OCI-LY7 (cell line): ENCODE results near the gene ETV5. TPM values are rescaled to one million over a fixed set of nuclear protein-coding genes. Genes with fewer than 3 reads are reported as not detected.

Experiments
- BruUV-seq: library from RNA; stranded (reverse); fragments of 400-500 nt; replicated peaks from 2 replicates; lab custom pipeline; 2021; lab: Mats Ljungman, UMichigan
- CTCF ChIA-PET: fragments of 300-600 bp; sonication (Branson Sonifier 250); formaldehyde crosslinking; loops from one replicate; lab custom pipeline; 2022; ENCODE audit warnings: antibody characterized with exemption; ENCODE audit not compliant: unreplicated experiment; lab: Charles Lee
- POLR2A ChIA-PET: fragments of 300-600 bp; sonication (Branson Sonifier 250); formaldehyde crosslinking; loops from one replicate; lab custom pipeline; 2022; ENCODE audit warnings: antibody characterized with exemption; lab: Charles Lee
- DNase-seq: peaks from one replicate; pipeline ENCODE4 v3.0.0-alpha.2; 2015; ENCODE audit warnings: low spot score
- H2AFZ ChIP-seq: fragments of 200-600 bp; sonication (generic), shearing (Covaris generic); 2 replicates; pipeline ENCODE4 v1.6.1; 2014; ENCODE audit warnings: mild to moderate bottlenecking, antibody characterized with exemption, low read length, moderate library complexity
- H3K27ac ChIP-seq: fragments of 200-600 bp; sonication (generic); 2 replicates; pipeline ENCODE4 v1.5.1; 2014; ENCODE audit warnings: mixed run types, low read depth, mild to moderate bottlenecking, moderate library complexity, low read length, inconsistent platforms; ENCODE audit not compliant: poor library complexity, severe bottlenecking
- H3K36me3 ChIP-seq: fragments of 200-600 bp; sonication (generic); 2 replicates; pipeline ENCODE4 v1.6.1; 2014; ENCODE audit warnings: mild to moderate bottlenecking, antibody characterized with exemption, low read length, moderate library complexity, mixed read lengths; ENCODE audit not compliant: insufficient read depth
- H3K4me1 ChIP-seq: fragments of 200-600 bp; sonication (generic); 2 replicates; pipeline ENCODE4 v1.5.1; 2014; ENCODE audit warnings: mild to moderate bottlenecking, low read length; ENCODE audit not compliant: insufficient read depth, poor library complexity, severe bottlenecking
- H3K4me2 ChIP-seq: fragments of 200-600 bp; sonication (generic); 2 replicates; pipeline ENCODE4 v1.6.1; 2014; ENCODE audit warnings: mild to moderate bottlenecking, low read length
- H3K4me3 ChIP-seq: fragments of 200-600 bp; sonication (generic); 2 replicates; pipeline ENCODE4 v1.5.1; 2014; ENCODE audit warnings: mild to moderate bottlenecking, low read depth, low read length; ENCODE audit not compliant: poor library complexity, severe bottlenecking
- H3K79me2 ChIP-seq: fragments of 200-600 bp; sonication (generic); 2 replicates; pipeline ENCODE4 v1.6.1; 2016; ENCODE audit warnings: low read depth, mild to moderate bottlenecking, low read length, moderate library complexity, mixed read lengths; ENCODE audit not compliant: insufficient read depth
- H3K9me2 ChIP-seq: fragments of 200-600 bp; sonication (generic); 2 replicates; pipeline ENCODE4 v1.6.1; 2016; ENCODE audit warnings: mild to moderate bottlenecking, low read length, mixed read lengths; ENCODE audit not compliant: insufficient read depth
- H3K9me3 ChIP-seq: fragments of 200-600 bp; sonication (generic); 2 replicates; pipeline ENCODE4 v1.6.1; 2014; ENCODE audit warnings: mild to moderate bottlenecking, mixed run types, low read length, mixed read lengths
- H4K20me1 ChIP-seq: fragments of 200-600 bp; sonication (generic); 2 replicates; pipeline ENCODE4 v1.6.1; 2014; ENCODE audit warnings: mild to moderate bottlenecking, antibody characterized with exemption, low read length, moderate library complexity, mixed read lengths; ENCODE audit not compliant: insufficient read depth
- EZH2phosphoT487 ChIP-seq: fragments of 200-600 bp; sonication (generic); IDR thresholded peaks from 2 replicates; pipeline ENCODE4 v1.6.1; 2018; ENCODE audit warnings: low read depth, borderline replicate concordance, mild to moderate bottlenecking, mixed run types, antibody characterized with exemption, low read length, moderate library complexity, mixed read lengths
- intact Hi-C: fragments of 100-400 bp; cut with micrococcal nuclease; formaldehyde crosslinking; loops from one replicate; pipeline ENCODE4 v1.10.0; 2022; ENCODE audit not compliant: unreplicated experiment
- total RNA-seq, 2 experiments: library from RNA; depleted of rRNA in 1 of 2; stranded (reverse); fragments of >200 nt in 1 of 2; shearing (Covaris generic) in 1 of 2; gene quantifications; 2 replicates each; pipeline ENCODE4 v1.2.3, GENCODE V29; 2014 to 2022
- TF ChIP-seq, protein P1 (sequence below): fragments of 200-600 bp; sonication (generic); conservative IDR thresholded peaks from 2 replicates; pipeline ENCODE4 v1.5.1; 2014; ENCODE audit warnings: mild to moderate bottlenecking, antibody characterized with exemption, low read length, moderate library complexity, mixed read lengths

ETV5 gene
- total RNA-seq, 2 experiments from 2014 or later, result 0.85 to 1.1 TPM

DNA sequence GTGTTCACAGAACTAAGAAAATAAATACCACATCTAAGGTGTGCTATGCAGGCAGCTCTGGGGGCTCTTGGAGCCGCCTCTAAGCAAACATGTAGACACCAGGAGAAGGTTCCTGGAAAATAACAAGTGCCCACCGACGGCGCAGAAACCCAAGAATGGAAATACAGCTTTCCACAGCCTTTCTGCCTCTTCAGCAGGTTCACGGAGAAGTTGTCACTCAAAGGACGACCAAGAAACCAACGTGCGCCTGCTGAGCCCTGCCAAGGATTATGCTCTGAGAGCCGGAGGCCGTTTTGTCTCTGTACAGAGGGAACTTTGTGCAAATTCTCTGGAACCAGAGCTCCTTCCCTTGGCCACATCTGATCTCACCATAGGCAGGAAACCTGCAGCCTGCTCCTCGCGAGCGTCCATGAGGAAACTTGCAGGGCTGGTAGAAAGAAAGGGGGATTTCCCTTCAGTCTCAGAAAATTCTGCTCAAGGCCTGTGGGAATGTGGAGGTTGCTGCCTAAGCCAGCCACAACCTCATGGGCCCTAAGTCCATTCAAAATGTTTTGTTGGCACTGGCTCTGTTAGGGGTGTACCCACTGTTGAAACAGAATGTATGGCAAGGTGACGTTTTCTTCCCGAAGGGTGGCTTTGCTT lies 40.6 kb upstream of the ETV5 start:
- ChIA-PET POLR2A (no interaction called here), CTCF (no interaction called here)
- H2AFZ ChIP-seq, result no peak overlapping the region
- H3K36me3 ChIP-seq, result no peaks in the 10 kb centered on the region
- no TSS peak for BruUV-seq
- H3K9me3 ChIP-seq, result no peaks in the 10 kb centered on the region
- intact Hi-C loops, result no loop called here
- TF ChIP-seq, protein P1, sequence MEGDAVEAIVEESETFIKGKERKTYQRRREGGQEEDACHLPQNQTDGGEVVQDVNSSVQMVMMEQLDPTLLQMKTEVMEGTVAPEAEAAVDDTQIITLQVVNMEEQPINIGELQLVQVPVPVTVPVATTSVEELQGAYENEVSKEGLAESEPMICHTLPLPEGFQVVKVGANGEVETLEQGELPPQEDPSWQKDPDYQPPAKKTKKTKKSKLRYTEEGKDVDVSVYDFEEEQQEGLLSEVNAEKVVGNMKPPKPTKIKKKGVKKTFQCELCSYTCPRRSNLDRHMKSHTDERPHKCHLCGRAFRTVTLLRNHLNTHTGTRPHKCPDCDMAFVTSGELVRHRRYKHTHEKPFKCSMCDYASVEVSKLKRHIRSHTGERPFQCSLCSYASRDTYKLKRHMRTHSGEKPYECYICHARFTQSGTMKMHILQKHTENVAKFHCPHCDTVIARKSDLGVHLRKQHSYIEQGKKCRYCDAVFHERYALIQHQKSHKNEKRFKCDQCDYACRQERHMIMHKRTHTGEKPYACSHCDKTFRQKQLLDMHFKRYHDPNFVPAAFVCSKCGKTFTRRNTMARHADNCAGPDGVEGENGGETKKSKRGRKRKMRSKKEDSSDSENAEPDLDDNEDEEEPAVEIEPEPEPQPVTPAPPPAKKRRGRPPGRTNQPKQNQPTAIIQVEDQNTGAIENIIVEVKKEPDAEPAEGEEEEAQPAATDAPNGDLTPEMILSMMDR, result no peak
- no peak for TF ChIP-seq EZH2phosphoT487
- no peaks in the 10 kb centered on the region for H4K20me1 ChIP-seq
- no peak overlapping the region for H3K4me2 ChIP-seq
- no peaks in the 10 kb centered on the region for H3K79me2 ChIP-seq
- DNase-seq, result no peak
- H3K9me2 ChIP-seq, result no peaks in the 10 kb centered on the region
- H3K27ac ChIP-seq, result no peak overlapping the region
- H3K4me1 ChIP-seq, result peaks cover 43% of the 10 kb centered on the region
- H3K4me3 ChIP-seq, result no peak overlapping the region

DNA sequence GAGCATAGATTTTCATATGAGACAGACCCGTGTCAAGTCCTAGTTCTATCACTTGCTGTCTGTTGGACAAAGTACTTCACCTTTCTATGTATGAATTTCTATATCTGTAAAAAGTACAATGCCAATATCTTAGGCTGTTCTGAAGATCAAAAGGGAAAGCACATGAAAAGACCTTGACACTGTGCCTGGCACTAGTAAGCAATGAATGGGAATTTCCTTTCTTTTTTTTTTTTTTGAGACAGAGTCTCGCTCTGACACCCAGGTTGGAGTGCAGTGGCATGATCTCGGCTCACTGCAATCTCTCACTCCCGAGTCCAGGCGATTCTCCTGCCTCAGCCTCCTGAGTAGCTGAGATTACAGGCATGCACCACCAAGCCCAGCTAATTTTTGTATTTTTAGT lies 35.4 kb upstream of the ETV5 start:
- DNase-seq, result no peak
- ChIA-PET POLR2A (no interaction called here), CTCF (interaction anchor here (0.5 kb wide), 1 partner anchor 9 kb away, joined by 5 read pairs; no protein-coding TSS in a partner anchor)
- no peaks in the 10 kb centered on the region for H4K20me1 ChIP-seq
- BruUV-seq, result no TSS peak
- no peak overlapping the region for H3K4me3 ChIP-seq
- H3K27ac ChIP-seq, result no peak overlapping the region
- H2AFZ ChIP-seq, result no peak overlapping the region
- no peaks in the 10 kb centered on the region for H3K79me2 ChIP-seq
- H3K9me3 ChIP-seq, result no peaks in the 10 kb centered on the region
- no peaks in the 10 kb centered on the region for H3K36me3 ChIP-seq
- H3K4me1 ChIP-seq, result peaks cover 12% of the 10 kb centered on the region
- H3K9me2 ChIP-seq, result no peaks in the 10 kb centered on the region
- intact Hi-C loops, result no loop called here
- TF ChIP-seq EZH2phosphoT487, result no peak
- TF ChIP-seq, protein P1, result no peak
- H3K4me2 ChIP-seq, result no peak overlapping the region

DNA sequence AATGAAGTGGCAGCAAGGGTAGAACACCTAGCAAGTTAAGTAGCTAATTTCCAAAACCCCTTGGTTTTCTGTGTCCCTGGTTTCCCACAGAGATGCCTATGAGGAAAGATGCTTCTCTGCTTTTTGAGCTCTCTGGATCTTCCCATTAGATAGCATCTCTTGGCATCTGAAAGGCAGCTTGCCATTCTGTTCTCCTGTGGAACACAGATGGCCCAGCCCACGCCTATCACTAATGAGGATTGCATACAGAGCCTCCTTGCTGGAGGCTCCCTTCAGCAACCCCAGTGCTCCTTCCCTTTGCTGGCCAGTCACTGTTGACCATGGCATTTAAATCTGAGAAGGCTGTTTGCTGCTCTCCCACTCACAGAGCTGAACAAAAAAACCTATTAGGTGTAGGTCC lies 34.4 kb upstream of the ETV5 start:
- H3K9me2 ChIP-seq, result no peaks in the 10 kb centered on the region
- H3K36me3 ChIP-seq, result no peaks in the 10 kb centered on the region
- H3K4me2 ChIP-seq, result no peak overlapping the region
- ChIA-PET POLR2A (interaction anchor here (0.6 to 1.8 kb wide), 7 partner anchors 9 to 1286 kb away, joined by 3 to 10 read pairs (median 4); no protein-coding TSS in a partner anchor), CTCF (interaction anchor here (1.1 kb wide), 1 partner anchor 200 kb away, joined by 3 read pairs; no protein-coding TSS in a partner anchor)
- TF ChIP-seq, protein P1, result no peak
- no peak for TF ChIP-seq EZH2phosphoT487
- DNase-seq, result no peak
- no peaks in the 10 kb centered on the region for H4K20me1 ChIP-seq
- no peaks in the 10 kb centered on the region for H3K9me3 ChIP-seq
- no peak overlapping the region for H2AFZ ChIP-seq
- H3K4me3 ChIP-seq, result no peak overlapping the region
- no TSS peak for BruUV-seq
- peaks cover 12% of the 10 kb centered on the region for H3K4me1 ChIP-seq
- no peak overlapping the region for H3K27ac ChIP-seq
- intact Hi-C loops, result no loop called here
- H3K79me2 ChIP-seq, result no peaks in the 10 kb centered on the region
